IMR-90 (cell line): ENCODE measurements around the gene BICD1. TPM values are rescaled to one million over a fixed set of nuclear protein-coding genes. Genes with fewer than 3 reads are reported as not detected.

Experiments
- ATAC-seq: fragments of 200-7000 bp; cut with Tn5 transposase; 2 replicates; pipeline ENCODE4 v1.9.1; 2020; ENCODE audit warnings: low read depth, mild to moderate bottlenecking, moderate library complexity
- BruUV-seq: library from RNA; stranded (reverse); fragments of 400-500 nt; replicated peaks from 2 replicates; lab custom pipeline; 2021; lab: Mats Ljungman, UMichigan
- CTCF ChIA-PET: fragments of 300-600 bp; formaldehyde crosslinking; extraction: SDS; loops from one replicate; lab custom pipeline; 2021; ENCODE audit warnings: antibody characterized with exemption; lab: Yijun Ruan, JAX
- POLR2A ChIA-PET: fragments of 300-600 bp; sonication (Branson Sonifier 250); formaldehyde crosslinking; loops from one replicate; lab custom pipeline; 2022; ENCODE audit warnings: antibody characterized with exemption; ENCODE audit not compliant: unreplicated experiment; lab: Charles Lee
- DNase-seq: peaks from one replicate; pipeline ENCODE4 v3.0.0; 2013
- H2AFZ ChIP-seq: replicated peaks from 2 replicates; pipeline ENCODE3; 2013; ENCODE audit warnings: low read length, mild to moderate bottlenecking; ENCODE audit not compliant: poor library complexity
- H2AK5ac ChIP-seq: 2 replicates; pipeline ENCODE4 v1.6.1; 2013; ENCODE audit warnings: low read depth, low read length, inconsistent platforms
- H2AK9ac ChIP-seq: replicated peaks from 2 replicates; pipeline ENCODE3; 2013; ENCODE audit warnings: mild to moderate bottlenecking, low read depth, low read length, moderate library complexity; ENCODE audit not compliant: poor library complexity
- H2BK120ac ChIP-seq: 2 replicates; pipeline ENCODE4 v1.6.1; 2013; ENCODE audit warnings: low read depth, low read length, inconsistent platforms
- H2BK15ac ChIP-seq: 3 replicates; pipeline ENCODE4 v1.6.1; 2013; ENCODE audit warnings: low read depth, low read length, inconsistent platforms
- H2BK20ac ChIP-seq: 2 replicates; pipeline ENCODE4 v1.6.1; 2013; ENCODE audit warnings: low read depth, mild to moderate bottlenecking, inconsistent platforms, low read length, moderate library complexity
- H2BK5ac ChIP-seq: 2 replicates; pipeline ENCODE4 v1.6.1; 2013; ENCODE audit warnings: mild to moderate bottlenecking, low read depth, low read length, inconsistent platforms; ENCODE audit not compliant: poor library complexity, severe bottlenecking
- H3K14ac ChIP-seq: replicated peaks from 2 replicates; pipeline ENCODE4 v1.6.1; 2013; ENCODE audit warnings: low read depth, low read length, inconsistent platforms
- H3K18ac ChIP-seq: 2 replicates; pipeline ENCODE4 v1.6.1; 2013; ENCODE audit warnings: low read depth, low read length, control low read depth
- H3K23ac ChIP-seq: 2 replicates; pipeline ENCODE4 v1.6.1; 2013; ENCODE audit warnings: low read depth, low read length, inconsistent platforms
- H3K27ac ChIP-seq: 2 replicates; pipeline ENCODE4 v1.5.1; 2013; ENCODE audit warnings: mild to moderate bottlenecking, control low read depth, low read length; ENCODE audit not compliant: insufficient read depth
- H3K27me3 ChIP-seq: 2 replicates; pipeline ENCODE4 v1.6.1; 2013; ENCODE audit warnings: low read length; ENCODE audit not compliant: control insufficient read depth, insufficient read depth
- H3K36me3 ChIP-seq: 2 replicates; pipeline ENCODE4 v1.6.1; 2013; ENCODE audit warnings: low read length, mixed read lengths; ENCODE audit not compliant: control insufficient read depth, insufficient read depth
- H3K4ac ChIP-seq: 2 replicates; pipeline ENCODE4 v1.6.1; 2013; ENCODE audit warnings: low read depth, low read length, inconsistent platforms
- H3K4me1 ChIP-seq: 2 replicates; pipeline ENCODE4 v1.6.1; 2013; ENCODE audit warnings: low read length, mixed read lengths; ENCODE audit not compliant: control insufficient read depth, insufficient read depth
- H3K4me2 ChIP-seq: 2 replicates; pipeline ENCODE4 v1.6.1; 2013; ENCODE audit warnings: low read depth, mild to moderate bottlenecking, control low read depth, low read length, moderate library complexity
- H3K4me3 ChIP-seq: 2 replicates; pipeline ENCODE4 v1.5.1; 2013; ENCODE audit warnings: low read depth, mild to moderate bottlenecking, control low read depth, low read length, moderate library complexity; ENCODE audit not compliant: insufficient read depth
- H3K56ac ChIP-seq: 2 replicates; pipeline ENCODE4 v1.6.1; 2013; ENCODE audit warnings: low read length, inconsistent platforms; ENCODE audit not compliant: insufficient read depth; ENCODE audit errors: extremely low read depth
- H3K79me1 ChIP-seq, 2 experiments: 2 replicates each; pipeline ENCODE4 v1.6.1; 2013; ENCODE audit warnings: low read length in 2 of 2, inconsistent platforms in 1 of 2, low read depth in 1 of 2
- H3K9ac ChIP-seq: 2 replicates; pipeline ENCODE4 v1.6.1; 2013; ENCODE audit warnings: low read depth, low read length, control low read depth
- H3K9me1 ChIP-seq: 2 replicates; pipeline ENCODE4 v1.6.1; 2013; ENCODE audit warnings: low read length, inconsistent platforms; ENCODE audit not compliant: insufficient read depth
- H3K9me3 ChIP-seq: 2 replicates; pipeline ENCODE4 v1.6.1; 2013; ENCODE audit warnings: low read length; ENCODE audit not compliant: control insufficient read depth, insufficient read depth
- H4K20me1 ChIP-seq: 2 replicates; pipeline ENCODE4 v1.6.1; 2013; ENCODE audit warnings: low read length, inconsistent platforms; ENCODE audit not compliant: insufficient read depth
- H4K5ac ChIP-seq: 2 replicates; pipeline ENCODE4 v1.6.1; 2013; ENCODE audit warnings: mild to moderate bottlenecking, low read depth, low read length, control low read depth
- H4K8ac ChIP-seq, 2 experiments: 2 replicates each; pipeline ENCODE4 v1.6.1; 2013; ENCODE audit warnings: low read depth in 2 of 2, low read length in 2 of 2, control low read depth in 1 of 2, inconsistent platforms in 1 of 2
- H4K91ac ChIP-seq: 2 replicates; pipeline ENCODE4 v1.6.1; 2013; ENCODE audit warnings: low read depth, low read length, inconsistent platforms; ENCODE audit not compliant: insufficient read depth
- BHLHE40 ChIP-seq: fragments of 150-350 bp; IDR thresholded peaks from 2 replicates; pipeline ENCODE4 v1.6.1; 2016; ENCODE audit warnings: mild to moderate bottlenecking, low read depth, low read length
- CEBPB ChIP-seq: IDR thresholded peaks from 2 replicates; pipeline ENCODE4 v1.6.1; 2012; ENCODE audit warnings: low read depth, low read length, improper control_type of control experiment
- CHD1 ChIP-seq: IDR thresholded peaks from 2 replicates; pipeline ENCODE4 v1.6.1; 2012; ENCODE audit warnings: low read depth, low read length, improper control_type of control experiment
- CTCF ChIP-seq: conservative IDR thresholded peaks from 2 replicates; pipeline ENCODE4 v1.5.1; 2012; ENCODE audit warnings: mild to moderate bottlenecking, low read depth, low read length, improper control_type of control experiment
- ELK1 ChIP-seq: fragments of 150-350 bp; IDR thresholded peaks from 2 replicates; pipeline ENCODE4 v1.6.1; 2016; ENCODE audit warnings: low read depth, mild to moderate bottlenecking, low read length, moderate library complexity, borderline replicate concordance
- FOS ChIP-seq: fragments of 150-350 bp; IDR thresholded peaks from 2 replicates; pipeline ENCODE4 v1.6.1; 2016; ENCODE audit warnings: low read depth, low read length
- MAFK ChIP-seq: IDR thresholded peaks from 2 replicates; pipeline ENCODE4 v1.6.1; 2012; ENCODE audit warnings: low read depth, low read length, improper control_type of control experiment
- MAZ ChIP-seq: IDR thresholded peaks from 2 replicates; pipeline ENCODE4 v1.6.1; 2012; ENCODE audit warnings: low read depth, mild to moderate bottlenecking, low read length, improper control_type of control experiment, moderate library complexity, borderline replicate concordance
- MXI1 ChIP-seq: IDR thresholded peaks from 2 replicates; pipeline ENCODE4 v1.6.1; 2012; ENCODE audit warnings: low read depth, mild to moderate bottlenecking, low read length, moderate library complexity, borderline replicate concordance
- NFE2L2 ChIP-seq: fragments of 150-350 bp; IDR thresholded peaks from 2 replicates; pipeline ENCODE4 v1.6.1; 2016; ENCODE audit warnings: low read depth, mild to moderate bottlenecking, low read length
- POLR2A ChIP-seq: IDR thresholded peaks from 2 replicates; pipeline ENCODE4 v1.6.1; 2012; ENCODE audit warnings: mild to moderate bottlenecking, low read depth, low read length
- RAD21 ChIP-seq: IDR thresholded peaks from 2 replicates; pipeline ENCODE4 v1.6.1; 2012; ENCODE audit warnings: low read length, improper control_type of control experiment
- RCOR1 ChIP-seq: IDR thresholded peaks from 2 replicates; pipeline ENCODE4 v1.6.1; 2012; ENCODE audit warnings: mild to moderate bottlenecking, low read length, improper control_type of control experiment; ENCODE audit not compliant: insufficient replicate concordance
- RFX5 ChIP-seq: IDR thresholded peaks from 2 replicates; pipeline ENCODE4 v1.8.0; 2012; ENCODE audit warnings: low read depth, mild to moderate bottlenecking, low read length, moderate library complexity
- SMC3 ChIP-seq: fragments of 150-350 bp; IDR thresholded peaks from 2 replicates; pipeline ENCODE4 v1.6.1; 2016; ENCODE audit warnings: low read depth, mild to moderate bottlenecking, antibody characterized with exemption, low read length, moderate library complexity
- USF2 ChIP-seq: fragments of 150-350 bp; IDR thresholded peaks from 2 replicates; pipeline ENCODE4 v1.6.1; 2017; ENCODE audit warnings: mild to moderate bottlenecking, antibody characterized with exemption, low read length, low read depth
- WGBS, 2 experiments: methylation state at CpG; one replicate each; pipeline versions ENCODE4 v1.1.5 to v1.1.7; 2013; ENCODE audit warnings: missing lambda C conversion rate in 2 of 2; ENCODE audit not compliant: insufficient read length in 1 of 2; ENCODE audit errors: extremely low coverage in 2 of 2; 5-methylcytosine and 5-hydroxymethylcytosine counted together
- dilution Hi-C: fragments of 300-500 bp; cut with HindIII; formaldehyde crosslinking; loops from one replicate; pipeline ENCODE4 v1.14.3; 2018; ENCODE audit warnings: low sequenced_read_pairs; ENCODE audit not compliant: unreplicated experiment
- in situ Hi-C: fragments of 300-500 bp; cut with MboI; formaldehyde crosslinking; loops from 3 replicates; pipeline ENCODE4 v1.14.3; 2019; ENCODE audit warnings: low sequenced_read_pairs, inconsistent platforms, mixed read lengths
- intact Hi-C: fragments of 100-400 bp; cut with micrococcal nuclease; formaldehyde crosslinking; loops from 2 replicates; pipeline ENCODE4 v1.10.0; 2022
- polyA plus RNA-seq, 3 experiments: library from polyadenylated mRNA; depleted of rRNA; stranded (reverse); fragments of >200 nt; gene quantifications; 2 replicates each; pipeline ENCODE4 v1.2.3, GENCODE V29; 2012; ENCODE audit warnings: low replicate concordance in 1 of 3
- total RNA-seq: library from RNA; depleted of rRNA; stranded (reverse); fragments of >200 nt; gene quantifications from 2 replicates; pipeline ENCODE4 v1.2.3, GENCODE V29; 2012

Gene BICD1
- total and polyA plus RNA-seq, 2 of the 4 experiments (the other 2 are of a cell fraction) = 17.2 to 21.8 TPM

- Histone ChIP-seq H2AFZ (no peak overlapping the region), H3K56ac (no peak overlapping the region), H3K36me3 (no peaks in the 10 kb centered on the region; the same call in 1 of the 2 replicates), H3K14ac (no peak overlapping the region), H4K5ac (no peak overlapping the region), H2AK5ac (no peak overlapping the region), H3K79me1 (peaks cover 17 to 19% of the 10 kb centered on the region in 2 experiments; a peak in 3 of 4 replicates), H3K9me3 (no peaks in the 10 kb centered on the region), H2AK9ac (no peak overlapping the region), H3K9ac (no peak overlapping the region), H4K8ac (no peak overlapping the region), H2BK5ac (no peak overlapping the region), H3K4me2 (no peak overlapping the region), H3K4ac (no peak overlapping the region), H4K91ac (no peak overlapping the region), H3K4me3 (no peak overlapping the region), H3K9me1 (no peaks in the 10 kb centered on the region; the same call in 1 of the 2 replicates), H2BK20ac (no peak overlapping the region), H3K4me1 (peaks cover 2% of the 10 kb centered on the region; the same call in 1 of the 2 replicates), H2BK15ac (no peak overlapping the region), H3K18ac (no peak overlapping the region), H4K20me1 (peaks cover 8% of the 10 kb centered on the region; the same call in 1 of the 2 replicates), H3K23ac (no peak overlapping the region), H3K27ac (no peak overlapping the region), H2BK120ac (no peak overlapping the region), H3K27me3 (no peaks in the 10 kb centered on the region)
- BruUV-seq = no TSS peak
- DNase-seq = no peak
- ATAC-seq = no peak
- no CpG with 5 or more reads among the region's 2 CpGs for WGBS, 2 experiments
- in situ Hi-C loops (no loop called here), dilution Hi-C loops (no loop called here), intact Hi-C loops (no loop called here)
- CTCF ChIA-PET = interaction anchor here (0.7 kb wide), 1 partner anchor 115 kb away, joined by 3 read pairs; no protein-coding TSS in a partner anchor
- POLR2A ChIA-PET = no interaction called here
- no peak for TF ChIP-seq MAZ
- no peak for TF ChIP-seq RAD21
- no peak for TF ChIP-seq CEBPB
- TF ChIP-seq MAFK = no peak
- no peak for TF ChIP-seq RFX5
- TF ChIP-seq ELK1 = no peak
- no peak for TF ChIP-seq FOS
- no peak for TF ChIP-seq SMC3
- no peak for TF ChIP-seq USF2
- TF ChIP-seq CHD1 = no peak
- TF ChIP-seq NFE2L2 = no peak
- no peak for TF ChIP-seq RCOR1
- TF ChIP-seq POLR2A = no peak
- no peak for TF ChIP-seq BHLHE40
- no peak for TF ChIP-seq MXI1
- no peak for TF ChIP-seq CTCF
Measured at GRCh38 chr12:32176606-32177005, 70.0 kb downstream of the BICD1 start.
